ENCODE data around the gene PCGF3. TPM values are rescaled to one million over a fixed set of nuclear protein-coding genes. Genes with fewer than 3 reads are reported as not detected.

Gene PCGF3
- total RNA-seq, 1 donor = 43.1 TPM

DNA sequence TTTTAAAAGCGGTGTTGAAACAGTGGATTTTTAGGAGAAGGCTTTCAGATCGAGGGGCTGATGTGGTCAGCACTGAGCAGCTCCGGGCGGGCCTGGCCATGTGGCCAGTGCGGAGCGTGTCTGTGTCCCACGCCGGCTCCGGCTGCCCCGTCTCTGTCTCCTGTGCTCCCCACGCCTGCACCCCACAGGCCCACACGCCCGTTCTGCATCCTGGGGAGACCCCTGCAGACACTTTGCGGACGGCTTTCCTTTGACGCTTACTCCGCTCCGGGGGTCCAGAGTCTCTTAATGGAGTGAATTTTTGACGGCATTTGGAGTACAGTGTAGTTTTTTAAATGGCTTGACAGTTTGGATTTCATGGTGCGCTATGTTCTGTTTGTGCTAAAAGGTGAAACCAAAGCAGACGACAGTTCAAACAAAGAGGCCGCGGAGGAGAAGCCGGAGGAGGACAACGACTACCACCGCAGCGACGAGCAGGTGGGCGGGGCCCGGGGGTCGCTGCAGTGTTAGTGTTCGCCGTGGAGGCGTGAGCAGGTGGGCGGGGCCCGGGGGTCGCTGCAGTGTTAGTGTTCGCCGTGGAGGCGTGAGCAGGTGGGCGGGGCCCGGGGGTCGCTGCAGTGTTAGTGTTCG, 38.7 kb downstream of the PCGF3 start:
- peaks cover 8% of the 10 kb centered on the region for H3K4me1 ChIP-seq (ENCODE audit: insufficient read depth, low read length)
- peaks cover 35% of the 10 kb centered on the region for H4K20me1 ChIP-seq (ENCODE audit: insufficient read depth, low read length)
- peak overlapping the region; percentile 21 for H3K27ac ChIP-seq (ENCODE audit: low read depth, low read length)
- peaks cover 31% of the 10 kb centered on the region for H3K36me3 ChIP-seq (ENCODE audit: insufficient read depth, low read length)
- H3K4me2 ChIP-seq (ENCODE audit: insufficient read depth, low read length) = no peak overlapping the region
- TF ChIP-seq, protein P1, sequence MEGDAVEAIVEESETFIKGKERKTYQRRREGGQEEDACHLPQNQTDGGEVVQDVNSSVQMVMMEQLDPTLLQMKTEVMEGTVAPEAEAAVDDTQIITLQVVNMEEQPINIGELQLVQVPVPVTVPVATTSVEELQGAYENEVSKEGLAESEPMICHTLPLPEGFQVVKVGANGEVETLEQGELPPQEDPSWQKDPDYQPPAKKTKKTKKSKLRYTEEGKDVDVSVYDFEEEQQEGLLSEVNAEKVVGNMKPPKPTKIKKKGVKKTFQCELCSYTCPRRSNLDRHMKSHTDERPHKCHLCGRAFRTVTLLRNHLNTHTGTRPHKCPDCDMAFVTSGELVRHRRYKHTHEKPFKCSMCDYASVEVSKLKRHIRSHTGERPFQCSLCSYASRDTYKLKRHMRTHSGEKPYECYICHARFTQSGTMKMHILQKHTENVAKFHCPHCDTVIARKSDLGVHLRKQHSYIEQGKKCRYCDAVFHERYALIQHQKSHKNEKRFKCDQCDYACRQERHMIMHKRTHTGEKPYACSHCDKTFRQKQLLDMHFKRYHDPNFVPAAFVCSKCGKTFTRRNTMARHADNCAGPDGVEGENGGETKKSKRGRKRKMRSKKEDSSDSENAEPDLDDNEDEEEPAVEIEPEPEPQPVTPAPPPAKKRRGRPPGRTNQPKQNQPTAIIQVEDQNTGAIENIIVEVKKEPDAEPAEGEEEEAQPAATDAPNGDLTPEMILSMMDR (IDR thresholded peaks at IDR 0.05; ENCODE audit: extremely low read depth, low read depth, low read length) = no peak
- H3K4me3 ChIP-seq (ENCODE audit: insufficient read depth, low read length) = no peak overlapping the region
- no peak overlapping the region for H2AFZ ChIP-seq (ENCODE audit: low read length)
- H3K79me2 ChIP-seq (ENCODE audit: insufficient read depth, low read length) = peaks cover 4% of the 10 kb centered on the region
- H3K27me3 ChIP-seq (ENCODE audit: insufficient read depth, low read length) = no peaks in the 10 kb centered on the region
- no peak for DNase-seq (ENCODE audit: insufficient read length, low spot score, missing footprints)
- H3K9me3 ChIP-seq (ENCODE audit: low read depth, low read length) = no peaks in the 10 kb centered on the region

DNA sequence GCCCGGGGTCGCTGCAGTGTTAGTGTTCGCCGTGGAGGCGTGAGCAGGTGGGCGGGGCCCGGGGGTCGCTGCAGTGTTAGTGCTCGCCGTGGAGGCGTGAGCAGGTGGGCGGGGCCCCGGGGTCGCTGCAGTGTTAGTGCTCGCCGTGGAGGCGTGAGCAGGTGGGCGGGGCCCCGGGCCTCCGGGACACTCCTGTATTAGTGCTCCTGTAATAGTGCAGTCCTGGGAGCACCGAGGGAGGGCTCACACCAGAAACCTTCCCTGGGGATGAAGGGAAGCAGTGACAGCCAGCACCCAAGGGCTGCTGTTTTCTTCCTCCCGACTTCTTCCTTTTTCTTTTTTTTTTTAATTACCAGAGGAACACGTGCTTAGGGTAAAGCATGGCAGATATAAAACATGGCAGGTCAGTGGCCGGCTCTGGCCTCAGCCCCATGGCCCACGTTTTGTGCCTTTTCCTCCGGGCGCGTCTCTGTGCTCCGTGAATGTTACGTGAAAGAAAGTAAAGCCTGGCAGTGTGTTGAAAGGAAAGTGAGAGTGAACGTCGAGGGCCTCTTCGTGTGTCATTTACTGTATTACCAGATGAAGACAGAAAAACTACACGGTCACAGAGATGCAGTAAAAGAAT, 42.0 kb downstream of the PCGF3 start:
- H3K4me1 ChIP-seq (ENCODE audit: insufficient read depth, low read length) = peaks cover 33% of the 10 kb centered on the region
- H3K79me2 ChIP-seq (ENCODE audit: insufficient read depth, low read length) = peaks cover 23% of the 10 kb centered on the region
- no peaks in the 10 kb centered on the region for H3K27me3 ChIP-seq (ENCODE audit: insufficient read depth, low read length)
- peaks cover 30% of the 10 kb centered on the region for H3K36me3 ChIP-seq (ENCODE audit: insufficient read depth, low read length)
- H4K20me1 ChIP-seq (ENCODE audit: insufficient read depth, low read length) = peaks cover 46% of the 10 kb centered on the region
- no peak overlapping the region for H2AFZ ChIP-seq (ENCODE audit: low read length)
- no peaks in the 10 kb centered on the region for H3K9me3 ChIP-seq (ENCODE audit: low read depth, low read length)
- TF ChIP-seq, protein P1 (IDR thresholded peaks at IDR 0.05; ENCODE audit: extremely low read depth, low read depth, low read length) = no peak
- H3K4me3 ChIP-seq (ENCODE audit: insufficient read depth, low read length) = no peak overlapping the region
- no peak overlapping the region for H3K27ac ChIP-seq (ENCODE audit: low read depth, low read length)
- peak; percentile 39 for DNase-seq (ENCODE audit: insufficient read length, low spot score, missing footprints)
- H3K4me2 ChIP-seq (ENCODE audit: insufficient read depth, low read length) = no peak overlapping the region

DNA sequence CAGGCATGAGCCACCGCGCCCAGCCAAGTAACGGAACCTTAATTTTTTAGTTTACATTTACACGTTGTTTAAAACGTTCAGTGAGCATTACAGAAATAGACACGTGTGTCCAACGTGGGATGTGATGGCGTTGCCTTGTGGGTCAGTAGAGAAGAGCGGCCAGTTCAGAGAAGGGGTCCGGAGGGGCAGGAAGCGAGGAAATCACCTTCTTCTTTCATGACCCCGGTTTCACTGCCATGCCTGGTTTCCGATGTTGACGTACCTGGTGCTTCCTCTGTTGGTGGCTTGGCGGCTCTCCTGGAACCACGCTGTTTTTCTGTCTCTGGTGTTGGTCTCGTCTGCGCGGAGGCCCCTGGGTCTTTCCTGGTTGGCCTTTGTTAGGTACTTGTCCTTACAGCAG, 42.8 kb downstream of the PCGF3 start:
- Histone ChIP-seq H3K4me2 (ENCODE audit: insufficient read depth, low read length) (no peak overlapping the region), H3K4me3 (ENCODE audit: insufficient read depth, low read length) (no peak overlapping the region), H3K79me2 (ENCODE audit: insufficient read depth, low read length) (peaks cover 29% of the 10 kb centered on the region), H3K27ac (ENCODE audit: low read depth, low read length) (no peak overlapping the region), H3K27me3 (ENCODE audit: insufficient read depth, low read length) (no peaks in the 10 kb centered on the region), H2AFZ (ENCODE audit: low read length) (no peak overlapping the region), H3K4me1 (ENCODE audit: insufficient read depth, low read length) (peaks cover 30% of the 10 kb centered on the region), H4K20me1 (ENCODE audit: insufficient read depth, low read length) (peaks cover 41% of the 10 kb centered on the region), H3K9me3 (ENCODE audit: low read depth, low read length) (no peaks in the 10 kb centered on the region), H3K36me3 (ENCODE audit: insufficient read depth, low read length) (peaks cover 37% of the 10 kb centered on the region)
- TF ChIP-seq, protein P1 (IDR thresholded peaks at IDR 0.05; ENCODE audit: extremely low read depth, low read depth, low read length) = no peak
- DNase-seq (ENCODE audit: insufficient read length, low spot score, missing footprints) = peak; percentile 66

Measured in osteoblast (primary cell).